ENCODE data around the gene DTYMK. TPM values are rescaled to one million over a fixed set of nuclear protein-coding genes. Genes with fewer than 3 reads are reported as not detected.

DTYMK gene
- total RNA-seq, 3 donors from 2014 or later (not counting 1 experiment from before 2014, with no cell fraction given) = 15.4 to 17.5 (median 15.6) TPM

- peaks cover 7% of the 10 kb centered on the region for H3K9me3 ChIP-seq (ENCODE audit: control insufficient read depth, insufficient read depth, low read length)
- Mint-ChIP-seq H3K4me1 (peaks cover 9% of the 10 kb centered on the region in 2 donors), H3K36me3 (no peaks in the 10 kb centered on the region), H3K27ac (no peak overlapping the region), H3K9me3 (no peaks in the 10 kb centered on the region), H3K27me3 (ENCODE audit: low read depth in 2 of 2) (no peaks in the 10 kb centered on the region), H3K4me3 (no peak overlapping the region)
- no peak overlapping the region for H3K4me3 ChIP-seq (ENCODE audit: low read length)
- ATAC-seq = no peak
- no peak for TF ChIP-seq CTCF (IDR thresholded peaks at IDR 0.05)
- no peaks in the 10 kb centered on the region for H3K36me3 ChIP-seq (ENCODE audit: control insufficient read depth, insufficient read depth, low read length)
- intact Hi-C loops (cut with micrococcal nuclease) = no loop called here
- 90% methylated on average over 16 of the region's 16 CpGs for WGBS (ENCODE audit: insufficient coverage)
- no peak for DNase-seq
- no peaks in the 10 kb centered on the region for H3K4me1 ChIP-seq (ENCODE audit: control insufficient read depth, insufficient read depth, low read length)
- H3K27me3 ChIP-seq (ENCODE audit: control insufficient read depth, insufficient read depth, low read length) = no peaks in the 10 kb centered on the region
- H3K27ac ChIP-seq (ENCODE audit: low read length) = no peak overlapping the region
Measured at GRCh38 chr2:241726459-241726858, 39.8 kb upstream of the DTYMK start.

DNA sequence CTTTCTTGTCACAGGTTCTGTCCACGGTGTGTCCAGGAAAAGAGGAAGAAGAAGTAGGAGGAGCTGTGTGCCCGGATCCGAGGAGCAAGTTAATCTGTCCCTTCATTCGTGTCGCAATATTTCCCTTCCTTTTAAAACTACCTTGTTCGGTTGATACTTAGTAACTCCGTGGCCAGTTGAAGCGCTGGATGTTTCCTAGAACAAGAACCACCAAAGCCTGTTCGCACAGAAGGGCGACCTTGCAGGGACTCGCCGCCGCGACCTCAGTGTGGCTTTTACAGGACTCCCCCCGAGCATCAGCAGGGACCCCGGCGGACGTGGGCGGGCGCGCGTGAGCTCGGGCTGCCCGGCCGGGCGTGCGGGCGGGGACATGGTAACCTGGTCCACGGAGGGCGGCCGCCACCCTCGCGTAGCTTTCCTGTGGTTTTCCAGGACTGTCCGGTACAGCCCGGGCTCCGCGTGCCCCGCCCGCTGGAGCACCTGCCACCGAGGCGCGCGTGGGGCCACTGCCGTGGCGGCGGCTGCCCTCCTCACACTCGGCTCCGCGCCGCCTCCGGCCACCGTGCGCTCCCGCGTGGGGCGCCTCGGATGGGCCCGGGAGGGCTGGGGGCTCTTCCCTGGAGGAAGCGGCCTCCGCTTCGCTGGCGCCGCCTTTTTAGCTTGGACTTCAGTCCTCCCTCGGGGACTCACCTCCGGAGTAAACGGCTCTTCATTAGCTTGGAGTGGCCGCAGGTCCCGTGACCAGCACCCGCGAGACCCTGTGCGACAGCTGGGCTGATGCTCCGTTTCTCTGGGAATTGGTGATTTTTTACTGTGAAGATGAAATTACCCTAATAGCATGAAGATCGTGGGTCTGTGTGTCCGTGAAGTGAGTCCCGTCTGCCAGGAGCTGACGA, 38.6 kb upstream of the DTYMK start:
- no peak overlapping the region for H3K4me3 ChIP-seq (ENCODE audit: low read length)
- no peaks in the 10 kb centered on the region for H3K27me3 Mint-ChIP-seq (ENCODE audit: low read depth in 2 of 2)
- H3K4me1 ChIP-seq (ENCODE audit: control insufficient read depth, insufficient read depth, low read length) = no peaks in the 10 kb centered on the region
- intact Hi-C loops (cut with micrococcal nuclease) = no loop called here
- H3K27me3 ChIP-seq (ENCODE audit: control insufficient read depth, insufficient read depth, low read length) = no peaks in the 10 kb centered on the region
- ATAC-seq (no peak), DNase-seq (no peak)
- 96% methylated on average over 76 of the region's 76 CpGs for WGBS (ENCODE audit: insufficient coverage)
- H3K4me3 Mint-ChIP-seq = no peak overlapping the region
- H3K27ac Mint-ChIP-seq = no peak overlapping the region
- no peaks in the 10 kb centered on the region for H3K9me3 Mint-ChIP-seq
- peaks cover 7% of the 10 kb centered on the region for H3K9me3 ChIP-seq (ENCODE audit: control insufficient read depth, insufficient read depth, low read length)
- no peak overlapping the region for H3K27ac ChIP-seq (ENCODE audit: low read length)
- H3K36me3 Mint-ChIP-seq = no peaks in the 10 kb centered on the region
- H3K36me3 ChIP-seq (ENCODE audit: control insufficient read depth, insufficient read depth, low read length) = peaks cover 9% of the 10 kb centered on the region
- no peaks in the 10 kb centered on the region for H3K4me1 Mint-ChIP-seq
- TF ChIP-seq CTCF (IDR thresholded peaks at IDR 0.05) = no peak

- peaks cover 17% of the 10 kb centered on the region for H3K36me3 ChIP-seq (ENCODE audit: control insufficient read depth, insufficient read depth, low read length)
- no peaks in the 10 kb centered on the region for H3K4me1 ChIP-seq (ENCODE audit: control insufficient read depth, insufficient read depth, low read length)
- intact Hi-C loops (cut with micrococcal nuclease) = no loop called here
- no peak overlapping the region for H3K4me3 ChIP-seq (ENCODE audit: low read length)
- no peak overlapping the region for H3K27ac ChIP-seq (ENCODE audit: low read length)
- no peaks in the 10 kb centered on the region for H3K27me3 Mint-ChIP-seq (ENCODE audit: low read depth in 2 of 2)
- no peaks in the 10 kb centered on the region for H3K36me3 Mint-ChIP-seq
- DNase-seq (peak in 1 of 2 donors; percentile 56), ATAC-seq (peak in 2 of 3 donors; percentile 26 to 49)
- no peak overlapping the region for H3K4me3 Mint-ChIP-seq
- H3K27ac Mint-ChIP-seq = no peak overlapping the region
- no peaks in the 10 kb centered on the region for H3K9me3 Mint-ChIP-seq
- 98% methylated on average over 41 of the region's 41 CpGs for WGBS (ENCODE audit: insufficient coverage)
- no peaks in the 10 kb centered on the region for H3K27me3 ChIP-seq (ENCODE audit: control insufficient read depth, insufficient read depth, low read length)
- H3K4me1 Mint-ChIP-seq = no peaks in the 10 kb centered on the region
- H3K9me3 ChIP-seq (ENCODE audit: control insufficient read depth, insufficient read depth, low read length) = peaks cover 7% of the 10 kb centered on the region
- TF ChIP-seq CTCF (IDR thresholded peaks at IDR 0.05) = peak; percentile 20
Measured at GRCh38 chr2:241724259-241724974, 37.8 kb upstream of the DTYMK start.

Measured in natural killer cell (primary cell).